ENCODE data around the gene LHFPL4.

The LHFPL4 gene

GRCh38 chr3:9485248-9485647, 68.4 kb downstream of the LHFPL4 start:
- no peak overlapping the region for H4K8ac ChIP-seq (ENCODE audit: low read depth, low read length)
- no peak overlapping the region for H3K27ac ChIP-seq (replicated peaks; ENCODE audit: low read length)
- H3K4me3 ChIP-seq (ENCODE audit: low read length in 2 of 2), result no peak overlapping the region
- peaks cover 6 to 62% of the 10 kb centered on the region in 2 donors for H3K36me3 ChIP-seq (replicated peaks in 1 of 2; ENCODE audit: control insufficient read depth in 2 of 2, insufficient read depth in 2 of 2, low read length in 2 of 2)
- H3K4ac ChIP-seq (ENCODE audit: low read length), result no peak overlapping the region
- no peak overlapping the region for H3K4me2 ChIP-seq (ENCODE audit: insufficient read depth, low read length, poor library complexity, severe bottlenecking)
- no peak overlapping the region for H2AFZ ChIP-seq (ENCODE audit: low read length)
- no peak overlapping the region for H2BK120ac ChIP-seq (ENCODE audit: low read depth, low read length)
- H3K27me3 ChIP-seq (ENCODE audit: control insufficient read depth in 3 of 3, insufficient read depth in 3 of 3, low read depth in 1 of 3, low read length in 3 of 3), result no peaks in the 10 kb centered on the region
- no peak overlapping the region for H3K23ac ChIP-seq (ENCODE audit: low read depth, low read length, poor library complexity)
- H3K14ac ChIP-seq (ENCODE audit: low read length), result no peak overlapping the region
- H3K9ac ChIP-seq (ENCODE audit: low read depth, low read length, poor library complexity), result no peak overlapping the region
- H3K18ac ChIP-seq (ENCODE audit: low read length), result no peak overlapping the region
- peaks cover 1 to 5% of the 10 kb centered on the region in 2 donors for H3K9me3 ChIP-seq (replicated peaks in 1 of 2; ENCODE audit: control insufficient read depth in 2 of 2, insufficient read depth in 1 of 2, low read depth in 1 of 2, low read length in 2 of 2)
- no CpG with 5 or more reads among the region's 1 CpG for WGBS, 2 donors (ENCODE audit: extremely low coverage in 2 of 2, insufficient read length in 2 of 2, insufficient replicate concordance in 1 of 2)
- H2AK5ac ChIP-seq (ENCODE audit: low read depth, low read length), result no peak overlapping the region
- H2BK5ac ChIP-seq (ENCODE audit: low read length), result no peak overlapping the region
- no peak overlapping the region for H2BK15ac ChIP-seq (ENCODE audit: low read length)
- H4K91ac ChIP-seq (ENCODE audit: low read depth, low read length, poor library complexity), result no peak overlapping the region
- peaks cover 2% of the 10 kb centered on the region for H3K79me1 ChIP-seq (ENCODE audit: low read depth, low read length)
- H2BK12ac ChIP-seq (ENCODE audit: low read length), result no peak overlapping the region
- no peaks in the 10 kb centered on the region for H3K4me1 ChIP-seq (ENCODE audit: control insufficient read depth in 2 of 2, insufficient read depth in 1 of 2, low read depth in 1 of 2, low read length in 2 of 2)
- DNase-seq (ENCODE audit: low spot score), result no peak

- Histone ChIP-seq H3K4ac (ENCODE audit: low read length) (no peak overlapping the region), H3K9me3 (replicated peaks in 1 of 2; ENCODE audit: control insufficient read depth in 2 of 2, insufficient read depth in 1 of 2, low read depth in 1 of 2, low read length in 2 of 2) (peaks cover 0 to 2% of the 10 kb centered on the region in 2 donors), H3K18ac (ENCODE audit: low read length) (no peak overlapping the region), H3K4me2 (ENCODE audit: insufficient read depth, low read length, poor library complexity, severe bottlenecking) (no peak overlapping the region), H3K9ac (ENCODE audit: low read depth, low read length, poor library complexity) (no peak overlapping the region), H4K8ac (ENCODE audit: low read depth, low read length) (no peak overlapping the region), H3K27ac (replicated peaks; ENCODE audit: low read length) (no peak overlapping the region), H2BK5ac (ENCODE audit: low read length) (no peak overlapping the region), H3K27me3 (ENCODE audit: control insufficient read depth in 3 of 3, insufficient read depth in 3 of 3, low read depth in 1 of 3, low read length in 3 of 3) (no peaks in the 10 kb centered on the region), H3K36me3 (replicated peaks in 1 of 2; ENCODE audit: control insufficient read depth in 2 of 2, insufficient read depth in 2 of 2, low read length in 2 of 2) (peaks cover 30 to 93% of the 10 kb centered on the region in 2 donors), H3K79me1 (ENCODE audit: low read depth, low read length) (no peaks in the 10 kb centered on the region), H2BK120ac (ENCODE audit: low read depth, low read length) (no peak overlapping the region), H3K23ac (ENCODE audit: low read depth, low read length, poor library complexity) (no peak overlapping the region), H3K4me1 (ENCODE audit: control insufficient read depth in 2 of 2, insufficient read depth in 1 of 2, low read depth in 1 of 2, low read length in 2 of 2) (no peaks in the 10 kb centered on the region), H2BK15ac (ENCODE audit: low read length) (no peak overlapping the region), H4K91ac (ENCODE audit: low read depth, low read length, poor library complexity) (no peak overlapping the region), H3K14ac (ENCODE audit: low read length) (no peak overlapping the region), H3K4me3 (ENCODE audit: low read length in 2 of 2) (no peak overlapping the region), H2AFZ (ENCODE audit: low read length) (no peak overlapping the region), H2AK5ac (ENCODE audit: low read depth, low read length) (no peak overlapping the region), H2BK12ac (ENCODE audit: low read length) (no peak overlapping the region)
- DNase-seq (ENCODE audit: low spot score), result no peak
- WGBS, 2 donors (ENCODE audit: extremely low coverage in 2 of 2, insufficient read length in 2 of 2, insufficient replicate concordance in 1 of 2), result no CpG with 5 or more reads among the region's 1 CpG
Measured at GRCh38 chr3:9480265-9480664, 73.4 kb downstream of the LHFPL4 start.

DNA sequence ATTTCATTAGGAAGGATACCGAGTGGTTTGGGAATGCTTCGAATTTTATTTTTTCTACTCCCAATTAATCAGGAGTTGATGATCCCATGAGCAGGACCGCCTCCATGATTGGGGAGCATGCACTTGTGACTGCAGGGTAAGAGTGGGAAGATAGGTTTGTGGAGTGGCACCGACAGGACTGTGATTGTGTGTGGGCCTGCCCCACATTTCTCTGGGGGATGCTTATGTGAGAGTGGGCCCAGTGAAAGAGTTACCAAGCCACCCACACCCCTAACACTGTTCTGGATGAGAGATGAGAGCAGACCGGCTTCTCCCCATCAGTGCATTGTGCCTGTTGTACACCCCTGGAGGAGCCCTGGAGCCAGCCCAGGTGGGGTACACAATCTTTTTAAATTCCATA, 76.7 kb downstream of the LHFPL4 start:
- peaks cover 53 to 97% of the 10 kb centered on the region in 2 donors for H3K36me3 ChIP-seq (replicated peaks in 1 of 2; ENCODE audit: control insufficient read depth in 2 of 2, insufficient read depth in 2 of 2, low read length in 2 of 2)
- no peak overlapping the region for H2AK5ac ChIP-seq (ENCODE audit: low read depth, low read length)

GRCh38 chr3:9474482-9474881, 79.1 kb downstream of the LHFPL4 start:
- Histone ChIP-seq H3K79me1 (ENCODE audit: low read depth, low read length) (no peaks in the 10 kb centered on the region), H2AFZ (ENCODE audit: low read length) (no peak overlapping the region), H3K27ac (replicated peaks; ENCODE audit: low read length) (no peak overlapping the region), H3K9me3 (replicated peaks in 1 of 2; ENCODE audit: control insufficient read depth in 2 of 2, insufficient read depth in 1 of 2, low read depth in 1 of 2, low read length in 2 of 2) (no peaks in the 10 kb centered on the region), H3K4me2 (ENCODE audit: insufficient read depth, low read length, poor library complexity, severe bottlenecking) (no peak overlapping the region), H2BK12ac (ENCODE audit: low read length) (no peak overlapping the region), H3K4me3 (ENCODE audit: low read length in 2 of 2) (no peak overlapping the region), H3K14ac (ENCODE audit: low read length) (no peak overlapping the region), H3K36me3 (replicated peaks in 1 of 2; ENCODE audit: control insufficient read depth in 2 of 2, insufficient read depth in 2 of 2, low read length in 2 of 2) (peaks cover 63 to 99% of the 10 kb centered on the region in 2 donors), H3K27me3 (ENCODE audit: control insufficient read depth in 3 of 3, insufficient read depth in 3 of 3, low read depth in 1 of 3, low read length in 3 of 3) (no peaks in the 10 kb centered on the region), H3K4me1 (ENCODE audit: control insufficient read depth in 2 of 2, insufficient read depth in 1 of 2, low read depth in 1 of 2, low read length in 2 of 2) (no peaks in the 10 kb centered on the region), H2BK5ac (ENCODE audit: low read length) (no peak overlapping the region), H3K4ac (ENCODE audit: low read length) (no peak overlapping the region), H2AK5ac (ENCODE audit: low read depth, low read length) (no peak overlapping the region), H3K18ac (ENCODE audit: low read length) (no peak overlapping the region), H4K8ac (ENCODE audit: low read depth, low read length) (no peak overlapping the region), H3K23ac (ENCODE audit: low read depth, low read length, poor library complexity) (no peak overlapping the region), H3K9ac (ENCODE audit: low read depth, low read length, poor library complexity) (no peak overlapping the region), H2BK15ac (ENCODE audit: low read length) (no peak overlapping the region), H4K91ac (ENCODE audit: low read depth, low read length, poor library complexity) (no peak overlapping the region), H2BK120ac (ENCODE audit: low read depth, low read length) (no peak overlapping the region)
- WGBS, 2 donors (ENCODE audit: extremely low coverage in 2 of 2, insufficient read length in 2 of 2, insufficient replicate concordance in 1 of 2), result no CpG with 5 or more reads among the region's 6 CpGs
- DNase-seq (ENCODE audit: low spot score), result no peak

More for the DNA sequence above, 76.7 kb downstream of the LHFPL4 start:
- no CpG with 5 or more reads among the region's 5 CpGs for WGBS, 2 donors (ENCODE audit: extremely low coverage in 2 of 2, insufficient read length in 2 of 2, insufficient replicate concordance in 1 of 2)
- H4K8ac ChIP-seq (ENCODE audit: low read depth, low read length), result no peak overlapping the region
- H3K79me1 ChIP-seq (ENCODE audit: low read depth, low read length), result no peaks in the 10 kb centered on the region
- no peaks in the 10 kb centered on the region for H3K27me3 ChIP-seq (ENCODE audit: control insufficient read depth in 3 of 3, insufficient read depth in 3 of 3, low read depth in 1 of 3, low read length in 3 of 3)
- H3K23ac ChIP-seq (ENCODE audit: low read depth, low read length, poor library complexity), result no peak overlapping the region
- no peak overlapping the region for H2BK12ac ChIP-seq (ENCODE audit: low read length)
- no peak overlapping the region for H3K14ac ChIP-seq (ENCODE audit: low read length)
- H2BK120ac ChIP-seq (ENCODE audit: low read depth, low read length), result no peak overlapping the region
- H4K91ac ChIP-seq (ENCODE audit: low read depth, low read length, poor library complexity), result no peak overlapping the region
- no peak overlapping the region for H2BK5ac ChIP-seq (ENCODE audit: low read length)
- H2BK15ac ChIP-seq (ENCODE audit: low read length), result no peak overlapping the region
- no peaks in the 10 kb centered on the region for H3K9me3 ChIP-seq (replicated peaks in 1 of 2; ENCODE audit: control insufficient read depth in 2 of 2, insufficient read depth in 1 of 2, low read depth in 1 of 2, low read length in 2 of 2)
- no peak overlapping the region for H2AFZ ChIP-seq (ENCODE audit: low read length)
- no peak overlapping the region for H3K4me3 ChIP-seq (ENCODE audit: low read length in 2 of 2)
- no peak for DNase-seq (ENCODE audit: low spot score)
- H3K4ac ChIP-seq (ENCODE audit: low read length), result no peak overlapping the region
- H3K27ac ChIP-seq (replicated peaks; ENCODE audit: low read length), result no peak overlapping the region
- H3K9ac ChIP-seq (ENCODE audit: low read depth, low read length, poor library complexity), result no peak overlapping the region
- no peaks in the 10 kb centered on the region for H3K4me1 ChIP-seq (ENCODE audit: control insufficient read depth in 2 of 2, insufficient read depth in 1 of 2, low read depth in 1 of 2, low read length in 2 of 2)
- no peak overlapping the region for H3K4me2 ChIP-seq (ENCODE audit: insufficient read depth, low read length, poor library complexity, severe bottlenecking)
- H3K18ac ChIP-seq (ENCODE audit: low read length), result no peak overlapping the region
